ENCODE results near the gene AOPEP. TPM values are rescaled to one million over a fixed set of nuclear protein-coding genes. Genes with fewer than 3 reads are reported as not detected.

Gene AOPEP
- total RNA-seq, 1 experiment from 2014 or later, result 15.0 TPM

- peaks cover 18 to 22% of the 10 kb centered on the region in 2 experiments for H3K4me1 Mint-ChIP-seq
- no peaks in the 10 kb centered on the region for H3K79me1 ChIP-seq (ENCODE audit: insufficient read depth, low read depth, low read length, poor library complexity, severe bottlenecking)
- H2BK120ac ChIP-seq (ENCODE audit: low read depth, low read length, poor library complexity, severe bottlenecking), result no peak overlapping the region
- no peak overlapping the region for H2BK15ac ChIP-seq (ENCODE audit: low read depth, low read length)
- H3K27me3 ChIP-seq (ENCODE audit: insufficient read depth, low read length), result no peaks in the 10 kb centered on the region
- no peak overlapping the region for H3K4me3 Mint-ChIP-seq
- H3K9me3 Mint-ChIP-seq, result no peaks in the 10 kb centered on the region
- no peaks in the 10 kb centered on the region for H3K23me2 ChIP-seq (ENCODE audit: insufficient read length, low read depth, low read length, poor library complexity, severe bottlenecking)
- no peak overlapping the region for H4K91ac ChIP-seq (ENCODE audit: insufficient read length, low read depth, low read length)
- H4K8ac ChIP-seq (replicated peaks; ENCODE audit: insufficient read length, low read depth, low read length), result no peak overlapping the region
- no peak overlapping the region for H3K27ac ChIP-seq (ENCODE audit: insufficient read length, low read depth, low read length)
- H3K27me3 Mint-ChIP-seq (ENCODE audit: low read depth), result peaks cover 1% of the 10 kb centered on the region; the same call in 1 of the 2 replicates
- no peak overlapping the region for H2BK12ac ChIP-seq (ENCODE audit: insufficient read length, low read depth, low read length)
- no peak overlapping the region for H3K4ac ChIP-seq (ENCODE audit: low read depth, low read length)
- H3K18ac ChIP-seq (ENCODE audit: insufficient read length, low read depth, low read length), result no peak overlapping the region
- peaks cover 5% of the 10 kb centered on the region for H3K4me1 ChIP-seq (ENCODE audit: insufficient read depth, low read length)
- H3K9me3 ChIP-seq (ENCODE audit: control insufficient read depth, low read depth, low read length), result no peaks in the 10 kb centered on the region
- no peak overlapping the region for H2BK5ac ChIP-seq (ENCODE audit: insufficient read length, low read length)
- no CpG with 5 or more reads among the region's 2 CpGs for WGBS (ENCODE audit: extremely low coverage, insufficient read length, low lambda C conversion rate)
- H3K14ac ChIP-seq (ENCODE audit: insufficient read depth, low read length), result no peak overlapping the region
- H2BK20ac ChIP-seq (ENCODE audit: low read depth, low read length, poor library complexity, severe bottlenecking), result no peak overlapping the region
- no peak overlapping the region for H2AFZ ChIP-seq (ENCODE audit: low read length)
- no peak overlapping the region for H3K23ac ChIP-seq (ENCODE audit: insufficient read length, low read depth, low read length)
- H3K27ac Mint-ChIP-seq, result no peak overlapping the region
- H3K56ac ChIP-seq (ENCODE audit: insufficient read length, low read depth, low read length), result no peak overlapping the region
- no peak overlapping the region for H3T11ph ChIP-seq (ENCODE audit: low read length)
- no peak overlapping the region for H3K4me2 ChIP-seq (ENCODE audit: insufficient read depth, insufficient read length, low read length)
- no peak for DNase-seq
- H4K5ac ChIP-seq (ENCODE audit: insufficient read length, low read depth, low read length), result no peak overlapping the region
- H3K36me3 Mint-ChIP-seq (ENCODE audit: insufficient read depth in 1 of 3, low read depth in 3 of 3), result no peaks in the 10 kb centered on the region
- no peaks in the 10 kb centered on the region for H4K20me1 ChIP-seq (ENCODE audit: control insufficient read depth, insufficient read depth, insufficient read length)
- no peaks in the 10 kb centered on the region for H3K79me2 ChIP-seq (ENCODE audit: insufficient read depth, low read length)
- TF ChIP-seq CTCF (conservative IDR thresholded peaks at IDR 0.05), result no peak
- no peak overlapping the region for H3K9ac ChIP-seq (ENCODE audit: extremely low read depth, insufficient read length, low read length)
- no peak overlapping the region for H2AK5ac ChIP-seq (ENCODE audit: insufficient read length, low read length)
Observed at GRCh38 chr9:94868464-94868863, 142.0 kb downstream of the AOPEP start.
